HG03060 (cell line): Measurements from ENCODE around the gene ARFIP1.

Experiments
- ATAC-seq: cut with Tn5 transposase; IDR thresholded peaks from one replicate; pipeline ENCODE4 v1.9.1; 2021; ENCODE audit warnings: low read depth, moderate number of reproducible peaks; ENCODE audit not compliant: unreplicated experiment

The ARFIP1 gene

DNA sequence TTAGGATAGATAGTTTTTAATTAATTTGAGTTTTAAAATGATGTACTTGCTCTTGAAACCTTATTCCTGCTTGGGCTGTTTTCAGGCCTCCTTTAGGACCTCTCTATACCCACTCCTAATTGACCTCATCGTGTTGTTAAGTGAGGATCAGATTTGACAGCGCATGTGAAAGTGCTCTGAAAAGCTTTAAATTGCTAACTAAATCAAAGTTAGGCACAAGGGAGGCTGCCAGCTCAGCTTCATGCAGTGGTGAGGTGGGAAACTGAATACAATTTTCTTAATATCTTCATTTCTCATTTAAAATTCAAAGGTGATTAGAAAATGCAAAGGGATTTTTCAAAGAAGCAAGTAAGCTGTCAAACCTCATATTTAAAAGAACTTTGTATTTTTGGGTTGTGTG is 176.4 kb downstream of the ARFIP1 start:
- no peak for ATAC-seq

DNA sequence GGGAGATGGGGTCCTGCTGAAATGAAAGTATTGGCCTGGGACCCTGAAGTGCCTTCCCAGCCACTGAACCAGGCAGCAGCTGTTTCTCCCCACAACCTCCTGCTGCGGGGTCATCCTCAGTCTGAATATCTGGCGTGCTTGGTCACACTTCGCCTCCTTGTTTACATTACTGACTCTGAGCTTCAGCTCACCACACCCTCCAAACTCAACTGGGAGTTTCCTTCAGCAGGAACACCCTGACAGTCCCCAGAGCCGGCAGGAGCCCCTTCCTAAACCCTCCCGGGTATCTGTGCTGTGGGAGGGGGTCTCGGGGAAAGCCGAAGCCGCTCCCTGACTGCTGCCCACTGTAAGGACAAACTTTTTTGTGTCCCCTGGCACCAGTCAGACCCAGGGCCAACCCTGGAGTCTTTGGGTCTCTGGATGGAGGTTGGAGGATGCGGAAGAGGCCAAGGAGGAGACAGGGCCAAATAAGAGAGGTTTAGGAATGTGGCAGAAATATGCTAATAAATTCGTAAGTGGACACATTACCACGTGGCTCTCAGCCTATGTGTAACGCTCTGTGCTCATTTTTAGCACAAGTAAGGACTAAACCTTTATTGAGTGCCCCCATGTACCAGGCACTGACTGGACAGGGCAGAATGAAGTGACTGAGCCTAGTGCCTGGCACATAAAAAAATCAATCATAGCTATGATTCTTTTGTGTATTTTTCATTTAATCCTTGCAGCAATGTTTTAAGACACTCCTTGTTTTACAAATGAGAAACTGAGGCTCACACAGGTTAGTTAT is 177.1 kb downstream of the ARFIP1 start:
- ATAC-seq: no peak

DNA sequence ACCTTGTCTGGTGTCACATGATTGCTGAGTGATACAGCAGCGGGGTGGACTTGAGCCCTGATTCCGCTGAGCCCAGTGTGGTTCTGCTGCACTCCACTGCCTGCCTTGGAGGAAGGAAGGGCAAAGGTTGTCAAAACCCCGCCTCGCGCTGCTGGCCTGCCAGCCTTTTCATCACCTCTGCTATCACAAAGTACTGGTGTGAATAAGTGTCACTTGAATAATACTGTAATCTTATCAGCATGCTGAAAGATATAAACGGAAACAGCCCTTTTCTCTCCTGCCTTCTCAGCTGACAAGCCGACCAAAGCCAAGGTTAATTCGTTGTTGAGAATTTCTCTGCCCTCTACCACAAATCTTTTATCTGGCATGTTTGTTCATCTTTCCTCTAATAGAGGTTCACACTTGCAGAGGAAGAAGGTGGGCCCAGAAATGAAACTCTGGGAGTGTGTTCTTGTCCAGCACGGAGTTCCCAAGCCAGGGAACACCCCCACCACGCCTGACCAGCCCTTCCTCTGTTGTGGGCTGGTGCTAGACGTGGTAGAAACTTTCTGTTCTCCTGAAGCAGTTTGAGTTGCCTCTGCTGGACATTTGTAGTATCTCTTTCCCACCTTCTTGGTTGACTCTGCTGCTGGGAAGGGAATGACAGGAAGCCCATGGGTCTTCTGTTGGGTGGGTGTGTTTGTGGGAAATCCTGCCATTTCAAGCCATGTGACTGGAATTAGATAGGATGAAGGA is 177.8 kb downstream of the ARFIP1 start:
- ATAC-seq: no peak

DNA sequence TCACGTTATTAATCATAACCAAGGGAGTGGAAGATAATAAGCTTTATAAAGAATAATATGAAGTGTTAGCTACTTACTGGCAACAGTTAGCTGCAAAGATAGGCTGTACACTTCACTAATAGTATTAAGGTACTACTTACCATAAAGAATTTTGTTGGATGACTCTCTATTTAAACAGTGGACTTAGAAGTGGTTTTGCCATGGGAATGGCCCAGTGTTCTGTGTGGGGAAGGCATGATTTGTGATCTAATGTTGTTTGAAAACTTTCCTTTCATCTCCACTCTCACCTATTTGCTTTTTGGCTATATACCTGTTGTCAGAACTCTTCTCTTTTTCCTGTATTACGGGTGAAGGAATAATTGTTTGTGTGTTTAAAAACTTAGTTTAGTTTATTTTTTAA is 179.3 kb downstream of the ARFIP1 start:
- no peak for ATAC-seq

DNA sequence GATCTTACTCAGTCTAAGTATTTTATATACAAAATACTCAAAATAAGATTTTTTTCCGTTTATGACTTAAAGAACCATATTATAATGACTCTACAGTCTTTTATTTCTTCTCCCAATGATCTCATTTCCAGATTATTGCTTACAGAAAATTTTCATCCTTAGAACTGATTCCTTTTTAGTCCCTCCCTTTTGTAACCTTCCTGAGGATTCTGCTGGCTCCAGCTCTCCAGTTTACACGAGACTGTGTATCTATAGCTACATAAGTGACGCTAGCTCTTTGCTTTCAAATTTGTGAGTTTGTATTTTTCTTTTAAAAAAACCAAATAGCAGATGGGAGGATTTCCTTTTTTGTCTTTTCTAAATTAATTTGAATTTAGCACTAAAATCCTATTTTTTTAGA is 180.3 kb downstream of the ARFIP1 start:
- ATAC-seq: no peak

DNA sequence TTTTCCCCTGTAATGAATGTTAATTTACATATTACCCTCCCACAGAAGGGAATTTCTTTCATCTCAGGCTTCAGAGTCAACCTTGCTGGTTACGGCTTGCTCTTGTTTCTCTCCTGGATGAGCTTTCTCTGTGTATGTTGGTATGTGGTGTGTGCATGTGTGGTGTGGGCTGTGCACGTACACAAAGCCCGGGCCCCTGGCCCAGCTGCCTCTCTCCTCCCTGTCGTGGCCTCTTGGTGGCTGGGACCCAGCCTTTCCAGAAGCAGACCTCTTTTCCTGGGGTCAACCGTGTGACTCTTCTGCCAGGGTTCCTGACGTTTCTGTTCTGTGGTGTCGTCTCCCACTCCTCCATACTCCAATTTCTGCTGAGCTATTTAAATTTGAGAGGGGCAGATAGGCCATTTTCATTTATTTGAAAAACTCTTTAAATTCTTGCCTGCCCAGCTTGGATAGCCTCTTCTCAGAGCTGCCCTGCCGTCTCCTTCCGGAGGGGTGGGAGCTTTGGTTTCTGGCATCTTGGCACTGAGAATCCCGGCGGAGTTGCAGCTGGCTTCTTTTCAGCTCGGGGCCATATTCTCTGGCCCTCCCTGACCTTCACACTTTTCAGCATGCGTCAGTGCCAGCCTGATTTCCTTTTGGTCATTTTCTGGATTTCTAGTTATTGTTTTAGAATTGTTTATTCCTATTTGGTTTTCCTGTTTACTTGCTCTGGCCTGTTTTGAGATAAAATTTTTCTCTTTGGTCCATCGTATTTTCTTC is 181.4 kb downstream of the ARFIP1 start:
- ATAC-seq: no peak

DNA sequence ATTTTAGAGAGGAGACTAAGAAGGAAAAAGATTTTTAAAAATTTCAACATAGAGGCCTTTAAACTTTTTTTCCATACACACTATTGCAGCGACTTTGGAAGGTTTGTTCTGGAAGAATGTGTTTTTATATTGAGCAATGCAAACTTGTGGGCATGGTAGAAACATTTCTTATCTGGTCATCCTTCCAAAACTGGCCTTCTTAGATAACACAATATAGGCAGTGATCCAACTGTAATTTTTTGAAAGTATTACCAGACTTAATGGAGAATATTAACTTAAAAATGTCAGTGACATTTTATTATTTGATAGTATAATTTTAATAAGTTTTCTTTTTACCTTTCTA is 182.0 kb downstream of the ARFIP1 start:
- ATAC-seq: no peak
